ENCODE results near the gene ZNF550.

The ZNF550 gene

GRCh38 chr19:57487477-57488298, 72.0 kb downstream of the ZNF550 start, which contains the start of gene ZNF419:
Gene ZNF419 (plus strand): TSS chr19:57487750. CDS start chr19:57487951, 201 bp downstream.
- H3K27ac ChIP-seq, result peak within 1 kb of the TSS; percentile 71
